Panc1 (cell line): ENCODE measurements around the gene ADCY1. TPM values are rescaled to one million over a fixed set of nuclear protein-coding genes. Genes with fewer than 3 reads are reported as not detected.
"Not testable (repeated sequence)": the region's sequence is repeated elsewhere in the genome, so short reads cannot be mapped to it uniquely, and the experiment has no call there.

Experiments
- ATAC-seq: fragments of 200-7000 bp; cut with Tn5 transposase; 2 replicates; pipeline ENCODE4 v1.9.1; 2020; ENCODE audit warnings: mild to moderate bottlenecking, moderate library complexity
- BruUV-seq: library from RNA; stranded (reverse); fragments of 400-500 nt; replicated peaks from 2 replicates; lab custom pipeline; 2021; lab: Mats Ljungman, UMichigan
- CTCF ChIA-PET: fragments of 300-600 bp; sonication (Branson Sonifier 250); formaldehyde crosslinking; loops from one replicate; lab custom pipeline; 2022; ENCODE audit warnings: antibody characterized with exemption; lab: Charles Lee
- POLR2A ChIA-PET: fragments of 300-600 bp; sonication (Branson Sonifier 250); formaldehyde crosslinking; loops from one replicate; lab custom pipeline; 2022; ENCODE audit warnings: antibody characterized with exemption; lab: Charles Lee
- DNase-seq: peaks from one replicate; pipeline ENCODE4 v3.0.0-alpha.2; 2010; ENCODE audit warnings: low read depth, low spot score
- H3K27ac ChIP-seq: 2 replicates; pipeline ENCODE4 v1.5.1; 2011; ENCODE audit warnings: mild to moderate bottlenecking, low read length, inconsistent platforms
- H3K27me3 ChIP-seq: fragments of 200-500 bp; sonication (Bioruptor generic); 2 replicates; pipeline ENCODE4 v1.6.0; 2014; ENCODE audit warnings: low read length, inconsistent platforms; ENCODE audit not compliant: control insufficient read depth, insufficient read depth
- H3K36me3 ChIP-seq: fragments of 200-500 bp; sonication (Bioruptor generic); 2 replicates; pipeline ENCODE4 v1.5.1; 2014; ENCODE audit warnings: inconsistent platforms, mild to moderate bottlenecking, low read length, moderate library complexity; ENCODE audit not compliant: control insufficient read depth, insufficient read depth
- H3K4me1 ChIP-seq: 2 replicates; pipeline ENCODE4 v1.5.1; 2011; ENCODE audit warnings: inconsistent platforms, mild to moderate bottlenecking, low read length, moderate library complexity; ENCODE audit not compliant: control insufficient read depth, insufficient read depth
- H3K4me3 ChIP-seq, 2 experiments: 2 replicates each; pipeline ENCODE4 v1.5.1; 2011 to 2012; ENCODE audit warnings: low read depth in 2 of 2, low read length in 2 of 2, mild to moderate bottlenecking in 2 of 2, inconsistent platforms in 1 of 2, moderate library complexity in 1 of 2
- H3K9me3 ChIP-seq: fragments of 200-500 bp; sonication (Bioruptor generic); 2 replicates; pipeline ENCODE4 v1.5.1; 2014; ENCODE audit warnings: low read depth, mild to moderate bottlenecking, inconsistent platforms, low read length, moderate library complexity; ENCODE audit not compliant: control insufficient read depth, insufficient read depth
- CTCF ChIP-seq: fragments of 450-650 bp; IDR thresholded peaks from 2 replicates; pipeline ENCODE4 v1.5.1; 2017; ENCODE audit warnings: mild to moderate bottlenecking
- POLR2AphosphoS5 ChIP-seq: IDR thresholded peaks from 2 replicates; pipeline ENCODE4 v1.6.1; 2012; ENCODE audit warnings: mild to moderate bottlenecking, low read depth, low read length, moderate library complexity
- REST ChIP-seq, 2 experiments: IDR thresholded peaks; 2 replicates each; pipeline ENCODE4 v1.6.1; 2011 to 2012; ENCODE audit warnings: low read depth in 2 of 2, control low read depth in 1 of 2, low read length in 1 of 2, mild to moderate bottlenecking in 1 of 2, moderate library complexity in 1 of 2; ENCODE audit not compliant: insufficient read depth in 1 of 2
- SIN3A ChIP-seq: IDR thresholded peaks from 2 replicates; pipeline ENCODE4 v1.6.1; 2012; ENCODE audit warnings: low read depth, mild to moderate bottlenecking, low read length, moderate library complexity, borderline replicate concordance; ENCODE audit not compliant: insufficient read depth
- TCF7L2 ChIP-seq: IDR thresholded peaks from 2 replicates; pipeline ENCODE4 v1.6.1; 2011; ENCODE audit warnings: mild to moderate bottlenecking, low read depth, low read length, inconsistent platforms
- in situ Hi-C: cut with HindIII; loops from 2 replicates; pipeline ENCODE4 v1.10.0; 2016; ENCODE audit warnings: low sequenced_read_pairs, low pct_unique_long_range_greater_than_20kb
- intact Hi-C: fragments of 100-400 bp; cut with micrococcal nuclease; formaldehyde crosslinking; loops from one replicate; pipeline ENCODE4 v1.10.0; 2022; ENCODE audit not compliant: unreplicated experiment
- total RNA-seq: library from RNA; stranded (reverse); gene quantifications from one replicate; pipeline ENCODE4 v1.2.1, GENCODE V29; 2021; ENCODE audit not compliant: unreplicated experiment

Gene ADCY1
- total RNA-seq, 1 experiment from 2014 or later: 2.1 TPM

- ATAC-seq (no peak), DNase-seq (no peak)
- H3K27me3 ChIP-seq: peaks cover 11% of the 10 kb centered on the region
- no peak for TF ChIP-seq REST (IDR thresholded peaks at IDR 0.05; ENCODE audit: insufficient read depth in 1 of 2, low read depth in 2 of 2, low read length in 1 of 2)
- no peak for TF ChIP-seq TCF7L2
- TF ChIP-seq CTCF: no peak
- no peak for TF ChIP-seq POLR2AphosphoS5
- TF ChIP-seq SIN3A: no peak
- intact Hi-C loops (no loop called here), in situ Hi-C loops (no loop called here)
- ChIA-PET CTCF (no interaction called here), POLR2A (no interaction called here)
- no peaks in the 10 kb centered on the region for H3K36me3 ChIP-seq
- no peak overlapping the region for H3K27ac ChIP-seq
- H3K4me3 ChIP-seq: no peak overlapping the region
- no peaks in the 10 kb centered on the region for H3K4me1 ChIP-seq
- BruUV-seq: no TSS peak
- no peaks in the 10 kb centered on the region for H3K9me3 ChIP-seq
Measured at GRCh38 chr7:45525057-45525456, 49.1 kb upstream of the ADCY1 start.

GRCh38 chr7:45543473-45543872 is 30.7 kb upstream of the ADCY1 start:
- H3K9me3 ChIP-seq: no peaks in the 10 kb centered on the region; the same call in 1 of the 2 replicates
- H3K27me3 ChIP-seq: 0 out of 2 replicates have a peak, but pooled peaks cover 2% of the 10 kb centered on the region
- ATAC-seq (no peak), DNase-seq (no peak)
- intact Hi-C loops (no loop called here), in situ Hi-C loops (no loop called here)
- BruUV-seq: no TSS peak
- TF ChIP-seq REST (IDR thresholded peaks at IDR 0.05; ENCODE audit: insufficient read depth in 1 of 2, low read depth in 2 of 2, low read length in 1 of 2) (no peak), CTCF (no peak), SIN3A (no peak), POLR2AphosphoS5 (no peak), TCF7L2 (no peak)
- POLR2A ChIA-PET: no interaction called here
- H3K4me3 ChIP-seq: no peak overlapping the region
- H3K27ac ChIP-seq: no peak overlapping the region
- H3K4me1 ChIP-seq: no peaks in the 10 kb centered on the region
- CTCF ChIA-PET: no interaction called here
- H3K36me3 ChIP-seq: no peaks in the 10 kb centered on the region

- DNase-seq, BruUV-seq, ATAC-seq, H3K4me1 ChIP-seq, H3K27ac ChIP-seq, in situ Hi-C loops, POLR2A ChIA-PET, CTCF ChIA-PET, intact Hi-C loops, H3K27me3 ChIP-seq, H3K4me3 ChIP-seq, H3K9me3 ChIP-seq, H3K36me3 ChIP-seq: not testable (repeated sequence)
Measured at GRCh38 chr7:45545105-45545710, 29.0 kb upstream of the ADCY1 start.
